Activated B cell treated with CpG ODN at 0.5 μM for 24 hours (primary cell): ENCODE measurements around the gene CDSN. TPM values are rescaled to one million over a fixed set of nuclear protein-coding genes. Genes with fewer than 3 reads are reported as not detected.

Experiments used
- ATAC-seq: fragments of 200-7000 bp; cut with Tn5 transposase; one replicate; pipeline ENCODE4 v1.10.0; 2021; ENCODE audit warnings: low read depth, mild to moderate bottlenecking, moderate library complexity
- CTCF ChIA-PET: fragments of 350-600 bp; sonication (Branson Sonifier 250); formaldehyde crosslinking; loops from one replicate; lab custom pipeline; 2021; ENCODE audit warnings: antibody characterized with exemption; lab: Charles Lee
- POLR2A ChIA-PET: fragments of 350-600 bp; sonication (Branson Sonifier 250); formaldehyde crosslinking; loops from one replicate; lab custom pipeline; 2021; ENCODE audit warnings: antibody characterized with exemption; lab: Charles Lee
- DNase-seq: peaks from one replicate; pipeline ENCODE4 v3.0.0; 2022
- H3K27ac Mint-ChIP-seq: one replicate; pipeline ENCODE4 v1.8.0; 2020; ENCODE audit warnings: mixed read lengths
- H3K27me3 Mint-ChIP-seq: one replicate; pipeline ENCODE4 v1.8.0; 2021; ENCODE audit warnings: mixed read lengths
- H3K36me3 Mint-ChIP-seq: one replicate; pipeline ENCODE4 v1.8.0; 2021; ENCODE audit warnings: low read depth, mixed read lengths
- H3K4me1 Mint-ChIP-seq: one replicate; pipeline ENCODE4 v1.8.0; 2021; ENCODE audit warnings: mixed read lengths
- H3K4me3 Mint-ChIP-seq: one replicate; pipeline ENCODE4 v1.8.0; 2020; ENCODE audit warnings: mild to moderate bottlenecking, mixed read lengths
- H3K9me3 Mint-ChIP-seq: one replicate; pipeline ENCODE4 v1.8.0; 2020; ENCODE audit warnings: mixed read lengths
- CTCF ChIP-seq: fragments of 200-600 bp; IDR thresholded peaks from one replicate; pipeline ENCODE4 v1.8.0; 2022; ENCODE audit warnings: antibody characterized with exemption, mild to moderate bottlenecking
- intact Hi-C: fragments of 100-400 bp; cut with micrococcal nuclease; formaldehyde crosslinking; loops from one replicate; pipeline ENCODE4 v1.15.1; 2024
- total RNA-seq: library from RNA; stranded (reverse); gene quantifications from 2 replicates; pipeline ENCODE4 v1.2.3, GENCODE V29; 2022

Gene CDSN
- total RNA-seq, 1 donor from 2014 or later: not detected

- no peak for TF ChIP-seq CTCF
- ChIA-PET CTCF (interaction anchor here (2.2 kb wide), 1 partner anchor 28 kb away, joined by 6 read pairs; no protein-coding TSS in a partner anchor), POLR2A (interaction anchor here (0.6 to 1.2 kb wide), 3 partner anchors 24 to 549 kb away, joined by 4 to 6 read pairs (median 4); no protein-coding TSS in a partner anchor)
- DNase-seq: no peak
- no peak for ATAC-seq
- peaks cover 6% of the 10 kb centered on the region for H3K36me3 Mint-ChIP-seq
- H3K9me3 Mint-ChIP-seq: no peaks in the 10 kb centered on the region
- peaks cover 34% of the 10 kb centered on the region for H3K4me1 Mint-ChIP-seq
- H3K27ac Mint-ChIP-seq: peak overlapping the region; percentile 59
- intact Hi-C loops: no loop called here
- no peaks in the 10 kb centered on the region for H3K27me3 Mint-ChIP-seq
- H3K4me3 Mint-ChIP-seq: no peak overlapping the region
Measured at GRCh38 chr6:31163922-31164321, 43.7 kb upstream of the CDSN start.

GRCh38 chr6:31162463-31163165 lies 42.4 kb upstream of the CDSN start:
- DNase-seq (no peak), ATAC-seq (no peak)
- H3K27me3 Mint-ChIP-seq: no peaks in the 10 kb centered on the region
- H3K27ac Mint-ChIP-seq: no peak overlapping the region
- H3K9me3 Mint-ChIP-seq: no peaks in the 10 kb centered on the region
- H3K4me3 Mint-ChIP-seq: no peak overlapping the region
- H3K36me3 Mint-ChIP-seq: peaks cover 9% of the 10 kb centered on the region
- no peak for TF ChIP-seq CTCF
- peaks cover 46% of the 10 kb centered on the region for H3K4me1 Mint-ChIP-seq
- ChIA-PET POLR2A (interaction anchor here (0.5 to 0.6 kb wide), 2 partner anchors 24 to 443 kb away, joined by 3 to 10 read pairs; no protein-coding TSS in a partner anchor), CTCF (no interaction called here)
- intact Hi-C loops: no loop called here

GRCh38 chr6:31161216-31162126 lies 41.2 kb upstream of the CDSN start:
- H3K36me3 Mint-ChIP-seq: peaks cover 9% of the 10 kb centered on the region
- CTCF ChIA-PET: no interaction called here
- H3K4me1 Mint-ChIP-seq: peaks cover 54% of the 10 kb centered on the region

GRCh38 chr6:31158863-31159855 lies 38.9 kb upstream of the CDSN start:
- H3K4me3 Mint-ChIP-seq: peak overlapping the region; percentile 95
- POLR2A ChIA-PET: interaction anchor here (0.6 to 2.3 kb wide), 9 partner anchors 12 to 1019 kb away, joined by 3 to 20 read pairs (median 4); partner anchors contain the start of genes HLA-C and VARS2
- no peak for ATAC-seq
- H3K9me3 Mint-ChIP-seq: no peaks in the 10 kb centered on the region
- H3K27me3 Mint-ChIP-seq: no peaks in the 10 kb centered on the region
- intact Hi-C loops: loop anchor here (1.0 to 5.0 kb wide), 4 partner anchors 22 to 1217 kb away; partner anchors contain the start of gene HLA-A
- H3K4me1 Mint-ChIP-seq: peaks cover 42% of the 10 kb centered on the region
- CTCF ChIA-PET: interaction anchor here (0.6 to 2.1 kb wide), 3 partner anchors 32 to 762 kb away, joined by 3 to 9 read pairs (median 4); no protein-coding TSS in a partner anchor
- no peak for DNase-seq
- peak overlapping the region; percentile 90 for H3K27ac Mint-ChIP-seq
- TF ChIP-seq CTCF: no peak
- H3K36me3 Mint-ChIP-seq: peaks cover 20% of the 10 kb centered on the region

More at GRCh38 chr6:31161216-31162126, 41.2 kb upstream of the CDSN start:
- POLR2A ChIA-PET: interaction anchor here (0.6 kb wide), 1 partner anchor 301 kb away, joined by 4 read pairs; no protein-coding TSS in a partner anchor
- ATAC-seq (no peak), DNase-seq (no peak)
- no peaks in the 10 kb centered on the region for H3K9me3 Mint-ChIP-seq
- no peaks in the 10 kb centered on the region for H3K27me3 Mint-ChIP-seq
- intact Hi-C loops: no loop called here
- H3K27ac Mint-ChIP-seq: no peak overlapping the region
- no peak for TF ChIP-seq CTCF
- no peak overlapping the region for H3K4me3 Mint-ChIP-seq
